K562 (cell line): ENCODE data around the gene PCF11. TPM values are rescaled to one million over a fixed set of nuclear protein-coding genes. Genes with fewer than 3 reads are reported as not detected.

ENCODE experiments used
- EP300 ChIP-seq: IDR thresholded peaks from 2 replicates; pipeline ENCODE4 v1.6.1; 2012; ENCODE audit warnings: low read length, improper control_type of control experiment
- HDAC3 ChIP-seq: fragments of 450-650 bp; IDR thresholded peaks from 2 replicates; pipeline ENCODE4 v1.6.1; 2018; ENCODE audit warnings: borderline replicate concordance, mild to moderate bottlenecking, moderate library complexity; ENCODE audit not compliant: partially characterized antibody
- JUN ChIP-seq, 2 experiments: sonication (generic) in 1 of 2; formaldehyde crosslinking in 1 of 2; IDR thresholded peaks; 2 replicates each; pipeline versions ENCODE4 v1.6.1 to v1.8.0; 2012 to 2022; ENCODE audit warnings: borderline replicate concordance in 2 of 2, mild to moderate bottlenecking in 2 of 2, improper control_type of control experiment in 1 of 2, low read depth in 1 of 2, low read length in 1 of 2, missing genetic modification reagents in 1 of 2
- MAFF ChIP-seq: IDR thresholded peaks from 2 replicates; pipeline ENCODE4 v1.6.1; 2012; ENCODE audit warnings: low read length, improper control_type of control experiment
- MYBL2 ChIP-seq, 2 experiments: fragments of 450-650 bp in 1 of 2; sonication (generic) in 1 of 2; formaldehyde crosslinking in 1 of 2; IDR thresholded peaks; 2 replicates each; pipeline versions ENCODE4 v1.6.1 to v1.8.1; 2017 to 2022; ENCODE audit warnings: borderline replicate concordance in 1 of 2, inconsistent platforms in 1 of 2, low read depth in 1 of 2, mild to moderate bottlenecking in 1 of 2, missing genetic modification reagents in 1 of 2, moderate library complexity in 1 of 2
- NR2C1 ChIP-seq, 2 experiments: fragments of 450-650 bp; IDR thresholded peaks; 2 replicates each; pipeline ENCODE4 v1.6.1; 2017; ENCODE audit warnings: mild to moderate bottlenecking in 2 of 2, antibody characterized with exemption in 1 of 2, inconsistent platforms in 1 of 2, missing compliant biosample characterization in 1 of 2, missing genetic modification characterization in 1 of 2
- PHF8 ChIP-seq: fragments of 200-600 bp; sonication (generic); IDR thresholded peaks from 2 replicates; pipeline ENCODE4 v1.6.1; 2012; ENCODE audit warnings: mixed run types, mild to moderate bottlenecking, inconsistent platforms, low read length, moderate library complexity, borderline replicate concordance
- POLR2AphosphoS2 ChIP-seq: IDR thresholded peaks from 2 replicates; pipeline ENCODE4 v1.6.1; 2012; ENCODE audit warnings: low read length, improper control_type of control experiment
- POLR2G ChIP-seq: fragments of 200-400 bp; formaldehyde crosslinking; IDR thresholded peaks from 2 replicates; pipeline ENCODE4 v1.6.1; 2017; ENCODE audit warnings: low read depth, mild to moderate bottlenecking, antibody characterized with exemption, low read length, moderate library complexity
- SMAD3 ChIP-seq: fragments of 450-650 bp; formaldehyde crosslinking; conservative IDR thresholded peaks from 2 replicates; pipeline ENCODE4 v1.4.0; 2020; ENCODE audit warnings: mild to moderate bottlenecking
- SMARCC2 ChIP-seq: fragments of 450-650 bp; IDR thresholded peaks from 2 replicates; pipeline ENCODE4 v1.6.1; 2017; ENCODE audit warnings: antibody characterized with exemption, moderate library complexity, mild to moderate bottlenecking, low read depth
- TFAM ChIP-seq: fragments of 250-450 bp; sonication (Bioruptor Pico); conservative IDR thresholded peaks from 2 replicates; pipeline ENCODE4 v1.5.0; 2021; ENCODE audit warnings: mild to moderate bottlenecking, moderate library complexity
- ZFX ChIP-seq: sonication (generic); formaldehyde crosslinking; IDR thresholded peaks from 2 replicates; pipeline ENCODE4 v1.8.0; 2022; ENCODE audit warnings: mild to moderate bottlenecking, missing genetic modification reagents, moderate library complexity
- ZNF197 ChIP-seq: fragments of 200-800 bp; sonication (Bioruptor generic); IDR thresholded peaks from 2 replicates; pipeline ENCODE4 v1.6.1; 2016; ENCODE audit warnings: low read depth, missing genetic modification characterization, missing compliant biosample characterization
- ZNF347 ChIP-seq: fragments of 450-650 bp; formaldehyde crosslinking; IDR thresholded peaks from 2 replicates; pipeline ENCODE4 v1.4.0; 2020; ENCODE audit warnings: low read depth, mild to moderate bottlenecking, moderate library complexity
- ZNF77 ChIP-seq: fragments of 250-450 bp; sonication (Bioruptor Pico); IDR thresholded peaks from 2 replicates; pipeline ENCODE4 v1.5.0; 2020
- polyA plus RNA-seq, 8 experiments: library from polyadenylated mRNA; depleted of rRNA in 4 of 8; stranded (reverse) in 5 of 8; unstranded in 3 of 8; fragments of >200 nt; fragmentation: Nextera tagmentation in 2 of 8; fragmentation: Illumina TruSeq in 1 of 8; extraction: Ambion mirVana in 2 of 8; extraction: Trizol in 1 of 8; gene quantifications; 2 replicates each; pipeline versions ENCODE4 v1.2.1 to v1.2.3, GENCODE V29; 2011 to 2014; ENCODE audit warnings: inconsistent platforms in 1 of 8, missing spikeins in 1 of 8
- total RNA-seq, 7 experiments: library from RNA; depleted of rRNA in 6 of 7; stranded (reverse); fragments of >200 nt in 6 of 7; fragmentation: Illumina TruSeq in 2 of 7; extraction: Trizol in 2 of 7; gene quantifications; 2 replicates each; pipeline versions ENCODE4 v1.2.1 to v1.2.3, GENCODE V29; 2011 to 2021; ENCODE audit warnings: low replicate concordance in 1 of 7
- TF ChIP-seq, protein P1 (sequence below), 3 experiments: fragments of 200-800 bp in 1 of 3; fragments of 250-450 bp in 1 of 3; fragments of 450-650 bp in 1 of 3; sonication (Bioruptor Pico) in 1 of 3; sonication (Bioruptor generic) in 1 of 3; formaldehyde crosslinking in 1 of 3; IDR thresholded peaks; 2 replicates each; pipeline versions ENCODE4 v1.6.1 to v1.8.0; 2016 to 2022; ENCODE audit warnings: mild to moderate bottlenecking in 2 of 3, missing genetic modification characterization in 2 of 3, missing compliant biosample characterization in 1 of 3, moderate library complexity in 1 of 3
- TF ChIP-seq, protein P2 (sequence below): fragments of 450-650 bp; conservative IDR thresholded peaks from 2 replicates; pipeline ENCODE4 v1.6.1; 2016; ENCODE audit warnings: missing genetic modification characterization, low read depth, mild to moderate bottlenecking, missing compliant biosample characterization, moderate library complexity
- TF ChIP-seq, protein P3 (sequence below): fragments of 450-650 bp; formaldehyde crosslinking; IDR thresholded peaks from 2 replicates; pipeline ENCODE4 v1.4.0; 2022; ENCODE audit warnings: missing genetic modification characterization

The PCF11 gene
- total and polyA plus RNA-seq, 9 of the 15 experiments (the other 6 are each of a cell fraction or from before 2014, with no cell fraction given) = 9.3 to 91.6 (median 54.4) TPM

DNA sequence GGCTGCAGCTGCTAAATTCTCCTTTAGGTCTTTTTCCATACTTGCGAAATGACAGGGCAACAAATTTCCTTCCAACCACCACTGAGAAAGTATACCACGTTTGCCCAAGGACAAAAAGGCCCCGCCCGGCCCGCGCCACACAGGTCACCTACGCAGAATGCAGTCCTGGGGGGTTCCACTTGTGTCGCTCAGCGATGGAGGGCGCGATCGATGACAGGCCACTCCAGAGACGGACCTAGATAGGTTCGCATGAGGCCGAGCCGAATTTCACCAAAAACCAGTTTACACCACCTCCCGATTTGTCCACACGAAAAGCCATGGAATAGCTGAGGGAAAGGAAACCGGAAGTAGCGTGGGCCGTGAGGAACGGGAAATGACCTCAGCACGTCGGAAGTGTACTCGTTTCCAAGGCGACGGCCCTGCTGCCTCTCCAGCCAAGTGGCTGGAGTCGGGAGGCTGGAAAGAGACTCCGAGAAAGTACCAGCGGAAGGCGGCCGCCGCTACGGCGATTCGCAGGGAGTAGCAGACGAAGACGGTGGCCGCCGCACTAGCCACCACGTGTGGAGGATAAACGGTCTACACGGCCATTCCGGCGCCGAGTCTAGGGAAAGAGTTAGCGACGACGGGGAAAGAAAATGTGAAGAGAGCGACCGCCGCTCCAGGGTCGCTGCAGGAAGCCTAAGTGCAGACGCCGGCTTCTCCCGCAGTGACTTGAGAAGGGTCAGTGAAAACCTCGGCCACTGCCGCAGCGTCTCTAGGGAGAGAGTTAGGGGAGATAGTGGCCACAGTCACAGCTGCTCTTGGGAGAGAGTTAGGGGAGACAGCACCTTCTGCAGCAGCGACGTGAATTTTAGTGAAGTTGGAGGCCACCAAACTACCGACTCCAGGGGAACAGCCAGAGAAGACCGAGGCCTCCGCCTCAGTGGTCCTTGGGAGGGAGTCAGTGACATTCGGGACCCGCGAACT, 36.7 kb downstream of the PCF11 start, which contains the start of gene ANKRD42 (continued):
- TF ChIP-seq, protein P1, sequence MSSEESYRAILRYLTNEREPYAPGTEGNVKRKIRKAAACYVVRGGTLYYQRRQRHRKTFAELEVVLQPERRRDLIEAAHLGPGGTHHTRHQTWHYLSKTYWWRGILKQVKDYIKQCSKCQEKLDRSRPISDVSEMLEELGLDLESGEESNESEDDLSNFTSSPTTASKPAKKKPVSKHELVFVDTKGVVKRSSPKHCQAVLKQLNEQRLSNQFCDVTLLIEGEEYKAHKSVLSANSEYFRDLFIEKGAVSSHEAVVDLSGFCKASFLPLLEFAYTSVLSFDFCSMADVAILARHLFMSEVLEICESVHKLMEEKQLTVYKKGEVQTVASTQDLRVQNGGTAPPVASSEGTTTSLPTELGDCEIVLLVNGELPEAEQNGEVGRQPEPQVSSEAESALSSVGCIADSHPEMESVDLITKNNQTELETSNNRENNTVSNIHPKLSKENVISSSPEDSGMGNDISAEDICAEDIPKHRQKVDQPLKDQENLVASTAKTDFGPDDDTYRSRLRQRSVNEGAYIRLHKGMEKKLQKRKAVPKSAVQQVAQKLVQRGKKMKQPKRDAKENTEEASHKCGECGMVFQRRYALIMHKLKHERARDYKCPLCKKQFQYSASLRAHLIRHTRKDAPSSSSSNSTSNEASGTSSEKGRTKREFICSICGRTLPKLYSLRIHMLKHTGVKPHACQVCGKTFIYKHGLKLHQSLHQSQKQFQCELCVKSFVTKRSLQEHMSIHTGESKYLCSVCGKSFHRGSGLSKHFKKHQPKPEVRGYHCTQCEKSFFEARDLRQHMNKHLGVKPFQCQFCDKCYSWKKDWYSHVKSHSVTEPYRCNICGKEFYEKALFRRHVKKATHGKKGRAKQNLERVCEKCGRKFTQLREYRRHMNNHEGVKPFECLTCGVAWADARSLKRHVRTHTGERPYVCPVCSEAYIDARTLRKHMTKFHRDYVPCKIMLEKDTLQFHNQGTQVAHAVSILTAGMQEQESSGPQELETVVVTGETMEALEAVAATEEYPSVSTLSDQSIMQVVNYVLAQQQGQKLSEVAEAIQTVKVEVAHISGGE (CRISPR knock-in tag; IDR thresholded peaks at IDR 0.05) = peak in 1 of 3 experiments; percentile 61; a peak in 2 of 6 replicates
- TF ChIP-seq ZNF77 (CRISPR knock-in tag) (no peak), SMARCC2 (0 out of 2 replicates have a peak, but pooled peaks have one; percentile 19), POLR2G (peak; percentile 67), POLR2AphosphoS2 (peak; percentile 47; the same call in 1 of the 2 replicates), HDAC3 (no peak), ZNF347 (CRISPR knock-in tag) (no peak), ZNF197 (CRISPR knock-in tag) (no peak), PHF8 (peak; percentile 78; the same call in 1 of the 2 replicates), TFAM (CRISPR knock-in tag) (no peak), JUN (IDR thresholded peaks at IDR 0.05; ENCODE audit: borderline replicate concordance, low read depth, low read length) (0 out of 2 replicates have a peak, but pooled peaks have one; percentile 38), JUN (CRISPR knock-in tag; IDR thresholded peaks at IDR 0.05; ENCODE audit: borderline replicate concordance) (no peak), EP300 (no peak), SMAD3 (CRISPR knock-in tag) (no peak), MAFF (no peak), MYBL2 (IDR thresholded peaks at IDR 0.05; ENCODE audit: low read depth) (no peak), MYBL2 (CRISPR knock-in tag; IDR thresholded peaks at IDR 0.05; ENCODE audit: borderline replicate concordance) (no peak), NR2C1 (IDR thresholded peaks at IDR 0.05) (no peak), NR2C1 (tag; IDR thresholded peaks at IDR 0.05) (peak; percentile 41; the same call in 1 of the 2 replicates), ZFX (CRISPR knock-in tag) (peak; percentile 71)
- TF ChIP-seq, protein P2, sequence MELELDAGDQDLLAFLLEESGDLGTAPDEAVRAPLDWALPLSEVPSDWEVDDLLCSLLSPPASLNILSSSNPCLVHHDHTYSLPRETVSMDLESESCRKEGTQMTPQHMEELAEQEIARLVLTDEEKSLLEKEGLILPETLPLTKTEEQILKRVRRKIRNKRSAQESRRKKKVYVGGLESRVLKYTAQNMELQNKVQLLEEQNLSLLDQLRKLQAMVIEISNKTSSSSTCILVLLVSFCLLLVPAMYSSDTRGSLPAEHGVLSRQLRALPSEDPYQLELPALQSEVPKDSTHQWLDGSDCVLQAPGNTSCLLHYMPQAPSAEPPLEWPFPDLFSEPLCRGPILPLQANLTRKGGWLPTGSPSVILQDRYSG (tag) = no peak
- TF ChIP-seq, protein P3, sequence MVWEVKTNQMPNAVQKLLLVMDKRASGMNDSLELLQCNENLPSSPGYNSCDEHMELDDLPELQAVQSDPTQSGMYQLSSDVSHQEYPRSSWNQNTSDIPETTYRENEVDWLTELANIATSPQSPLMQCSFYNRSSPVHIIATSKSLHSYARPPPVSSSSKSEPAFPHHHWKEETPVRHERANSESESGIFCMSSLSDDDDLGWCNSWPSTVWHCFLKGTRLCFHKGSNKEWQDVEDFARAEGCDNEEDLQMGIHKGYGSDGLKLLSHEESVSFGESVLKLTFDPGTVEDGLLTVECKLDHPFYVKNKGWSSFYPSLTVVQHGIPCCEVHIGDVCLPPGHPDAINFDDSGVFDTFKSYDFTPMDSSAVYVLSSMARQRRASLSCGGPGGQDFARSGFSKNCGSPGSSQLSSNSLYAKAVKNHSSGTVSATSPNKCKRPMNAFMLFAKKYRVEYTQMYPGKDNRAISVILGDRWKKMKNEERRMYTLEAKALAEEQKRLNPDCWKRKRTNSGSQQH = 0 out of 2 replicates have a peak, but pooled peaks have one; percentile 41
